Activated CD4-positive, alpha-beta T cell treated with anti-CD3 and anti-CD28 coated beads, Interleukin-10, Interleukin-2, amounts not matched to agents 100 ng/mL and 50 ng/mL, durations not matched to agents 16 hours and 8 hours (primary cell): ENCODE measurements around the gene SPINT1.

Experiments
- DNase-seq: peaks from one replicate; pipeline ENCODE4 v3.0.0-alpha.2; 2020

SPINT1 gene

GRCh38 chr15:40893733-40894680, 50.2 kb downstream of the SPINT1 start, which contains the start of gene VPS18:
Gene VPS18, plus strand, starts transcription at chr15:40894450. Its CDS starts 319 bp downstream, at chr15:40894769.
- DNase-seq: peak; percentile 98

DNA sequence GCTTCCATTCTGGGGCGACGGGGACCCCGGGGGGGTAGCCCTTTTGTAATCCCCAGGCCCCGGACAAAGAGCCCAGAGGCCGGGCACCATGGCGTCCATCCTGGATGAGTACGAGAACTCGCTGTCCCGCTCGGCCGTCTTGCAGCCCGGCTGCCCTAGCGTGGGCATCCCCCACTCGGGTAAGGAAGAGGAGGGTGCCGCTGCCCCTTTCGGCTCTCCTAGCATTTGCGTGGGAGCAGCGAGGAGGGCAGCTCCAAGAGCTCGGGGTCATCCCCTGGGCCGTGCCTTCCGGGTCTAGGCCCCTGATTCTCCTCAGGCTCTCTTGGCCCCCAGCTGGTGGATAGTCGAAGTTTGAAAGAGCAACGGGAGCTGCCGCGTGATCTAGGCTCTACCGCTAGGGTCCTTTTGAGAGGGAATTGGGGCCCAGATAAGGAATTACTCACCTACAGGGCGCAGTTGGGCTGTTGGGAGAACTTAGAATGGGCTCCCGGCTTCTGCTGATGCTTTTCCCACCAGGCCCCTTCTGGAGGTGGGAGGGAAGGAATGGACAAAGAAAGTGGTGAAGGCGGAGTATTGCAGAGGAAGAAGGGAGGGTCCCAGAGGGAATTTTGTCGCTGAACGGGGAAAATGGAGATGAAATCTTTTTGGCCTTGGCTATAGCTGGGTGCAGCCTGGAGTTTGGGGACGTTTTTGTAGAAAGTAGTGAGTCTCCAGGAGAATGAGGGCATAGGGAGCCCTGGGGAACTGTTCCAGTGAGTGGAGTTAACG, 51.0 kb downstream of the SPINT1 start:
- peak; percentile 73 for DNase-seq

DNA sequence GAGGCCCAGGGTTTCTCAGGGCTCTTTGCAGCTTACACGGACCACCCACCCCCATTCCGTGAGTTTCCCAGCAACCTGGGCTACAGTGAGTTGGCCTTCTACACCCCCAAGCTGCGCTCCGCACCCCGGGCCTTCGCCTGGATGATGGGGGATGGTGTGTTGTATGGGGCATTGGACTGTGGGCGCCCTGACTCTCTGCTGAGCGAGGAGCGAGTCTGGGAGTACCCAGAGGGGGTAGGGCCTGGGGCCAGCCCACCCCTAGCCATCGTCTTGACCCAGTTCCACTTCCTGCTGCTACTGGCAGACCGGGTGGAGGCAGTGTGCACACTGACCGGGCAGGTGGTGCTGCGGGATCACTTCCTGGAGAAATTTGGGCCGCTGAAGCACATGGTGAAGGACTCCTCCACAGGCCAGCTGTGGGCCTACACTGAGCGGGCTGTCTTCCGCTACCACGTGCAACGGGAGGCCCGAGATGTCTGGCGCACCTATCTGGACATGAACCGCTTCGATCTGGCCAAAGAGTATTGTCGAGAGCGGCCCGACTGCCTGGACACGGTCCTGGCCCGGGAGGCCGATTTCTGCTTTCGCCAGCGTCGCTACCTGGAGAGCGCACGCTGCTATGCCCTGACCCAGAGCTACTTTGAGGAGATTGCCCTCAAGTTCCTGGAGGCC, 55.8 kb downstream of the SPINT1 start:
- DNase-seq: no peak

DNA sequence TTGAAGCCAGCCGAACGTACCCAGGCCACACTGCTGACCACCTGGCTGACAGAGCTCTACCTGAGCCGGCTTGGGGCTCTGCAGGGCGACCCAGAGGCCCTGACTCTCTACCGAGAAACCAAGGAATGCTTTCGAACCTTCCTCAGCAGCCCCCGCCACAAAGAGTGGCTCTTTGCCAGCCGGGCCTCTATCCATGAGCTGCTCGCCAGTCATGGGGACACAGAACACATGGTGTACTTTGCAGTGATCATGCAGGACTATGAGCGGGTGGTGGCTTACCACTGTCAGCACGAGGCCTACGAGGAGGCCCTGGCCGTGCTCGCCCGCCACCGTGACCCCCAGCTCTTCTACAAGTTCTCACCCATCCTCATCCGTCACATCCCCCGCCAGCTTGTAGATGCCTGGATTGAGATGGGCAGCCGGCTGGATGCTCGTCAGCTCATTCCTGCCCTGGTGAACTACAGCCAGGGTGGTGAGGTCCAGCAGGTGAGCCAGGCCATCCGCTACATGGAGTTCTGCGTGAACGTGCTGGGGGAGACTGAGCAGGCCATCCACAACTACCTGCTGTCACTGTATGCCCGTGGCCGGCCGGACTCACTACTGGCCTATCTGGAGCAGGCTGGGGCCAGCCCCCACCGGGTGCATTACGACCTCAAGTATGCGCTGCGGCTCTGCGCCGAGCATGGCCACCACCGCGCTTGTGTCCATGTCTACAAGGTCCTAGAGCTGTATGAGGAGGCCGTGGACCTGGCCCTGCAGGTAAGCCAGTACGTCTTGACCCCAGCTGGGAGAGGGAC, 56.6 kb downstream of the SPINT1 start:
- DNase-seq: no peak

GRCh38 chr15:40901053-40901443, 57.2 kb downstream of the SPINT1 start:
- DNase-seq: no peak

DNA sequence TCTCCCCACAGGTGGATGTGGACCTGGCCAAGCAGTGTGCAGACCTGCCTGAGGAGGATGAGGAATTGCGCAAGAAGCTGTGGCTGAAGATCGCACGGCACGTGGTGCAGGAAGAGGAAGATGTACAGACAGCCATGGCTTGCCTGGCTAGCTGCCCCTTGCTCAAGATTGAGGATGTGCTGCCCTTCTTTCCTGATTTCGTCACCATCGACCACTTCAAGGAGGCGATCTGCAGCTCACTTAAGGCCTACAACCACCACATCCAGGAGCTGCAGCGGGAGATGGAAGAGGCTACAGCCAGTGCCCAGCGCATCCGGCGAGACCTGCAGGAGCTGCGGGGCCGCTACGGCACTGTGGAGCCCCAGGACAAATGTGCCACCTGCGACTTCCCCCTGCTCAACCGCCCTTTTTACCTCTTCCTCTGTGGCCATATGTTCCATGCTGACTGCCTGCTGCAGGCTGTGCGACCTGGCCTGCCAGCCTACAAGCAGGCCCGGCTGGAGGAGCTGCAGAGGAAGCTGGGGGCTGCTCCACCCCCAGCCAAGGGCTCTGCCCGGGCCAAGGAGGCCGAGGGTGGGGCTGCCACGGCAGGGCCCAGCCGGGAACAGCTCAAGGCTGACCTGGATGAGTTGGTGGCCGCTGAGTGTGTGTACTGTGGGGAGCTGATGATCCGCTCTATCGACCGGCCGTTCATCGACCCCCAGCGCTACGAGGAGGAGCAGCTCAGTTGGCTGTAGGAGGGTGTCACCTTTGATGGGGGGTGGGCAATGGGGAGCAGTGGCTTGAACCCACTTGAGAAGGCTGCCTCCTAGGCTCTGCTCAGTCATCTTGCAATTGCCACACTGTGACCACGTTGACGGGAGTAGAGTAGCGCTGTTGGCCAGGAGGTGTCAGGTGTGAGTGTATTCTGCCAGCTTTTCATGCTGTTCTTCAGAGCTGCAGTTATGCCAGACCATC, 59.0 kb downstream of the SPINT1 start:
- peak; percentile 53 for DNase-seq

DNA sequence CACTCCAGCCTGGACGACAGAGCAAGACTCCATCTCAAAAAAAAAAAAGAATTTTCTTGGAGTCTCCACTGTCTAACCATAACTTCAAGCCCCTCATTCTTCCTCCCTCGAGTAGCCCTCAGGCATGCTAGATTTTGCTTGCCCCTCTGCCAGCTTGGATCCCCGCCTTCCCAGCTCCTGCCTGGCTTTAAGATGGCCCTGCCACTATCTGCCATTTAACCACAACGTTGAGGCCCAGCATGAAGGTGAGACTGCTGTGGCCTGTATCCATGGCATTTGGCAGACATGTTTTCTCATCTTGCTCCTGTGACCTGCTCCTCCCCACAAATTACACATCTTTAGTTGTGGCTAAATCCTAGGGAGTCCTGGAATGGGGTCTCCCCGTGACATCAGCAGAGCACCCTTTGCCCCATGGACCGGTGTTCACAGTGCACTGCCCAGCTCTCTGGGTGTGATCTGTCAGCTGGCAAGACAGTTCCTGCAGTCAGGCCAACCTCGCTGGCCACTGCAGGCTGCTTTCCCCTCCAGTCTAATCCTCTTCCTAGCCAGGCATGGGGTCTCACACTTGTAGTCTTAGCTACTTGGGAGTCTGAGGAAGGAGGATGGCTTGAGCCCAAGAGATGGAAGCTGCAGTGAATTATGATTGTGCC, 60.8 kb downstream of the SPINT1 start:
- DNase-seq: no peak

DNA sequence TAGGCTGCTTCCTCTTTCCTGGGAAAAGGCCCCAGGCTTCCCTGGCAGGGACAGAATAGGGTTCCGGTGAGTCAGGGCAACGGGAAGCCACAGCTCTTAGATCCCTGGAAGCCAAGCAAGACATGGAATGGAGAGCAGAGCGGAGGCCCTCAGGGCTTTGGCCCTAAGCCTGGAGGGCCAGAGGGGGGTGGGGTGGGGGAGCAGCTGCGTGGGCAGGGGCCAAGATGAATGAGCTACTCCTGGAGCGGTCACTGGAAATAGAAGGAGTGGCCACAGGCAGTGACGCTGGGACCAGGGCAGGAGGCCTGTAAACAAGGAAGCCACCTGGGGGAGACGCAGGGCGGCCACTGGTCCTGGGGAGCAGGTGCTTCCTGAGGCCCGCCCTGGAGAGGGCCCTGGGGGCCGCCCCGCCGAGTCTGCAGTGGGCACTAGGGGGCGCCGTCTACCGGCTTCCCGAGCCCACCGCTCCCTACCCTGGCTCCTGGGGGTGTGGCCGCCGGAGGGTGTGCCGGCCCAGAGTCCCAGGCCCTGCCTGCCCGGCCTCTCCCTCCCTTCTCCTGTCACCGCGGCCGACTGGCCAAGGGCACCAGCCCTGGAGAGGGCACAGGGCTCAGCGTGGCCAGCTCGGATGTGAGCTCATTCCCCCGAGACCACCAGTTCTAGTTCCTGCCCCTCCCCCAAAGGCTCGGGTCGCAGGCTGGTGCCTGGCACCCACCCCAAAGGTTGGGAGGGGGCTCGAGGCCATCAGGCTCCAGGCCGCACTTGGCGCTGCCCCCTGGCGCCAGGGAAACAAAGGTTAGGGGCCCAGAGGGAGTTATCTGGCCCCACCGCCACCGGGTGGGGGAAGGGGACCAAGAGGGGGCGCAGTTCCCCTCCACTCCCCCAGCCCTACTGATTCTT, 62.5 kb downstream of the SPINT1 start:
- peak; percentile 84 for DNase-seq

GRCh38 chr15:40906991-40907802, 63.3 kb downstream of the SPINT1 start:
- DNase-seq: peak; percentile 74
